Activated T-cell treated with anti-CD3 and anti-CD28 coated beads for 24 hours (primary cell): ENCODE results near the gene C5orf47.
"Not testable (repeated sequence)": the region's sequence is repeated elsewhere in the genome, so short reads cannot be mapped to it uniquely, and the experiment has no call there.

Source experiments
- DNase-seq: peaks from one replicate; pipeline ENCODE4 v3.0.0-alpha.2; 2020; ENCODE audit warnings: low read depth

C5orf47 gene

GRCh38 chr5:173970878-173971650 is 17.9 kb upstream of the C5orf47 start:
- DNase-seq, result no peak

GRCh38 chr5:173971681-173972345 is 17.2 kb upstream of the C5orf47 start:
- DNase-seq, result no peak

GRCh38 chr5:173972607-173972924 is 16.4 kb upstream of the C5orf47 start:
- DNase-seq, result no peak

DNA sequence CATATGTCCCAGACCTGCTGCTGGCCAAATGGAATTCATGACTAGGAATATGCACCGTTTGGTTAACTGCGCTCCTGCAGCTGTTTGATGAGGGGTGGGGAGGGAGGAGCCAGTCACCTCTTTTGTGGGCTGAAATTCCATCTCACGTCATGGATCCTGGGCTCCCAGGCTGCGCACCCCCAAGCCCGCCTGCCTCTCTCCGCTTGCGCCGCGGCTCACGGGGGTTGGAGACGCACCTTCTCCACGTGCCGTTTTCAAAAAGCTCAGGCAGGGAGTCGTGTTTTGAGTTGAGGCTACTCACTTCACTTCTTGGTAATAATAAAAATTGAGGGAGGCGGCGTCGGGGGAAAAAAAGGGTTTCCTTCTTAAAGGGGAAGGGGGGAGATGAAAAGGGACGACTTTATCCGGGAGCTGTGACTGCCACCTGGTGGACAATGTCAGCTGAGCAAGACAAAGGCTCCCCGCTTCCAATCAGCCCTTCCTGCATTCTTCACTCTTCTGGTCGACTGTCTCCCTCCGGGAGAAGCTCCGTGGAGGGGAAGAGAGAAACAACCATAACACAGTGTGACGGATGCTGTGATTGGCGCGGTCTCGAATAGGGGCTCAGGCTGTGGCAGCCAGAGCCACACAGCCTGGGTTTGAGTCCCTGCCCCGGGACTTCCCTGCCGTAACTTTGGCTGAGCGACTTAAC is 15.9 kb upstream of the C5orf47 start:
- peak; percentile 69 for DNase-seq

- DNase-seq, result no peak
These were observed 15.4 kb upstream of the C5orf47 start for GRCh38 chr5:173973616-173973969.

- DNase-seq, result no peak
These were observed 14.2 kb upstream of the C5orf47 start for GRCh38 chr5:173974688-173975239.

DNA sequence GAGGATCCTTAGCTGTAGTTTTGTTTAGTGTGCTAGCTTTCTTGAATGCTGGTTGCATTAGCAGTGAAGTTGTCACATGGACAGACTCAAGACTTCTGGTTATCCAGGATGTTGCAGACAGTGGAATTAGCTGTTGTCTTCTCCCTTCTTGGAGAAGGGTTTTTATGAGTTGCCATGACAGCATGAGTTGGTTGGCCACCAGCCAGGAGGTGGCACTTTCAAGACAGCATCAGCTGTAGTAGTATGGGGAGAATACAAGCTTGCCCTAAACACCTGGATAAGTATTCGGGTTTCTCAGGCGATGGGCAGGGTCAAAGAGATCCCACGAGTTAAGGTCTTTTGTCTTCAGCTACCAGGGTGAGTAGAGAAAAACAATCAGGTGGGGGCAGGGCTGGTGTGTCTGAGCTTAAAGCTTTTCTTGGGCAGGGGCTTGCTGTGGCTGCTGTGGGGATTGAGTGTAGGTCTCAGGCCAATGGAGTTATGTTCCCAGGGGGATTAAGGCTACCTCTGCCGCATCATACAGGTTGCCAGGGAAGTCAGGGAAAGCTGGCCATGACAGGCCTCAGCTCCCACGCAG is 7.7 kb upstream of the C5orf47 start:
- no peak for DNase-seq

DNA sequence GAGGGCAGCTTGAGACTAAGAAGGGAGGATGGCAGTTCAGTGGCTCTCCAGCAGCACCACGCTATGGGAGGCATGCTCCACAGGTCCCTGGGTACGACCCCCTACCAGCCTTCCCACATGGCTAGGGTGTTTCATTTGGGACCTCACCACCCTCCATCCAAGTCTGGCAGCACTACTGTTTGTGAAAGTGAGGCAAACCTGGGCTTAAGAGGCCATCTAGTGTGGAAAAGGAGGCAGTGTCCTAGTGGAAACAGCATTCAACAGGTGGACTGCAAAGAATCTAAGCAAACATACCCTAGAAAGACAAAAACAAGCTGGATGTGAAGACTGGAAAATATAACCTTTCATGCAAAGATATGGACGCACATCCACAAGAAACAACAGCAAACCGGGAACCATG is 4.8 kb upstream of the C5orf47 start:
- no peak for DNase-seq

DNA sequence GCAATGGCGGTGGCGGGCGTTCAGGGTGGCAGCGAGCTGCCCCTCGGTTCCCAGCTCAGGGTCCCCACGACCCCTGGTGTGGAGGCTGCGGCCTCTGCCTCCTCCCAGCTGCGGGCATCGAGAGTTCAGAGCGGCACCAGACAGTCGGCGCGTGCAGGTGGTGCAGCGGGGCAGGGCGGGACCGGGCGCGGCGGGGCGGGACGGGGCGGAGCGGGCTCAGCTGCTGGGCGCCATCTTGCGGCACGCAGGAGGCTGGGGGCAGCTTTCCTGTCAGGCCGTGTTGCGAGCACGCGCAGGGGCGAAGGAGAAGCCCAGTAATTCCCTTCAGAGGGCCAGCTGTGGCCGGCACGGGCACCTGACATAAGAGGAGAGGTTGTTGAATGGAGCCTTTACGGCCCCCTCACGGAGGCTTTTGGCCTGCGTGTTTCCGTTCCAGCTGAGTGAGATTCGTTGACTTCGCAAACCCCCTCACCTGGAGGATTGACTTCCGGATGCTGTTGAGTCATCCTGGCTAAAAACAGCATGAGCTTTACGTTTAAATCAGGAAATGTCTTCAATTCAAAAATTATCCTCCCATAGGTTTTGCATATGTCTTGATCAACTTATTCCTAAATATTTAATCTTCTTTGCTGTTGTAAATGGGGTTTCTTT is 587 bp downstream of the C5orf47 start:
- DNase-seq, result no peak

GRCh38 chr5:173997331-173997730 is 8.4 kb downstream of the C5orf47 start:
- no peak for DNase-seq

GRCh38 chr5:173998531-173998930 is 9.6 kb downstream of the C5orf47 start:
- DNase-seq, result no peak

DNA sequence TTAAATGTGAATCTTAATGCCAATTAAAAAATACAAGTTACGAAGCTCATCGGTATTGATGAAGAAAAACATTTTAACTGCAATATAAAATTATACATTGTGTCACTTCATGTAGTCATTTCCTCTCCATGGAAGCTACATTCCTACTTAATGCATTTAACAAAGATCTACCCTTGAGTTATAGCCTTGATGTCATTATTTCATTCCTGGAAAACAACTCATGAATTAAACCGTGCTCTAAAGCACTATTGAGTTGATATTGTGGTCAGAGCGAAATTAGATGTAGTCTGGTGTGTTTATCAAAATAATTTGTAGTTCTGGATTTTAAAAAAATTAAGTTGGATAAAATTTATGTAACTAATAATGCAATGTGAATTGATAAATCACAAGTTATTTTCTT is 11.1 kb downstream of the C5orf47 start:
- no peak for DNase-seq

- DNase-seq, result no peak
These were observed 14.8 kb downstream of the C5orf47 start for GRCh38 chr5:174003795-174004194.

DNA sequence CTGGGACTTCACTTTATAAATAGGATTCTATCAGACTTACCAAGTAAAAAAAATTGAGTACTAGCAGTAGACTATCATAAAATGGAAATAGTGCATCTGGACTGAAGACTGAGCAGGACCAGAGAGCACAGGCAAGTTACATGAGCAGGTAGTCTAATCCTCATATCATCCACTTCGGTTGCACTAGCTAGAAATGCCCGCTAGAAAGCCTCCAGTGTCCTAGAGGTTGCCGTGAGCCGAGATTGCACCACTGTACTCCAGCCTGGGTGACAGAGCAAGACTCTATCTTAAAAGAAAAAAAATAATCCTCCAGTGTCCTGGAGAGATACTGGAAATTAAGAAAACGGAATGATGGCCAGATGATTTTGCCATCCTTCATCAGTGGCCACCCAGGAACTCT is 20.0 kb downstream of the C5orf47 start:
- no peak for DNase-seq

- DNase-seq, result no peak
These were observed 21.4 kb downstream of the C5orf47 start for GRCh38 chr5:174010365-174010764.

DNA sequence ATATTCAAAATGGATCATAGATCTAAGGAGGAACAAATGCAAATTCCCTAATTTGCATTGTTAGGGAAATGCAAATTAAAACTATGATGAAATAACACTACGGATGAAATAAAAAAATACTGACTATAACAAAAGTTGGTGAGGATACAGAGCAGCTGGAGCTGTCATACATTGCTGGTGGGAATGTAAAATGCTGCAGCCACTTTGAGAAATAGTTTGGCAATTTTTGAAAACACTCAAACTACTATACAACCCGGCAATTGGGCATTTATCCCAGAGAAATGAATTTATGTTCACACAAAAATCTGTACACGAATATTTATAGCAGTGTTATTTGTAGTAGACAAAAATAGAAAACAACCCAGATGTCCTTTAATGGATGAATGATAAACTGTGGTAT is 22.5 kb downstream of the C5orf47 start:
- DNase-seq, result no peak

DNA sequence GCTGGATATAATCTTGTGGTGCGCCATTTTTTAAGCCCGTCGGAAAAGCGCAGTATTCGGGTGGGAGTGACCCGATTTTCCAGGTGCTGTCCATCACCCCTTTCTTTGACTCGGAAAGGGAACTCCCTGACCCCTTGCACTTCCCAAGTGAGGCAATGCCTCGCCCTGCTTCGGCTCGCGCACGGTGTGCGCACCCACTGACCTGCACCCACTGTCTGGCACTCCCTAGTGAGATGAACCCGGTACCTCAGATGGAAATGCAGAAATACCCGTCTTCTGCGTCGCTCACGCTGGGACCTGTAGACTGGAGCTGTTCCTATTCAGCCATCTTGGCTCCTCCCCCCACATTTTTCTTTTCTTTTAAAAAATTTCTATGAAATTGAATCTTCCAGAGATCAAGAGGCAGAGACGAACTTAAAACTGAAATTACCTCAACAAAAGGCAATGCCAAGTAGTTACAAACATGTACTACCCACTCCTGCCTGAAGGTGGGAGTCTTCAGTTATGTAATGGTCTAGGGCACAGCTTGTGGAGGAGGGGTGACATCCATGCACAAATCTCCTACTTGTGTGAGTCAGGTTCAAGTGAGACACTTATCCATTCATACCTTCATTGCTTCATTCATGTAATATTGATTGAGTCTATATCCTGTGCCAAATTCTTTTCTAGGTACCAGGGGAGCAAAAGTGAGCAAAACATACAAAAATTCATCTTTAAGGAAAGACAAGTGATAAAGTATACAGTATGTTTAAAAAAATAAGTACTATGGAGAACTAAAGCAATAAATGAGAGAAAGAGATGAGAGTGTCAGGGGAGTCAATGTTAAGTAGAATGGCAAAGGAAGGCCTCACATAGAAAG is 31.3 kb downstream of the C5orf47 start:
- not testable (repeated sequence) for DNase-seq

- no peak for DNase-seq
These were observed 31.9 kb downstream of the C5orf47 start for GRCh38 chr5:174020928-174021304.

GRCh38 chr5:174022384-174023095 is 33.6 kb downstream of the C5orf47 start:
- DNase-seq, result no peak

- no peak for DNase-seq
These were observed 41.3 kb downstream of the C5orf47 start for GRCh38 chr5:174030286-174030685.
